ENCODE measurements around the gene DUSP7.

The DUSP7 gene

GRCh38 chr3:52094571-52095485 is 38.5 kb upstream of the DUSP7 start:
- TF ChIP-seq ZFX (IDR thresholded peaks at IDR 0.05; ENCODE audit: borderline replicate concordance), result no peak
- no peak overlapping the region for H3K27ac ChIP-seq

DNA sequence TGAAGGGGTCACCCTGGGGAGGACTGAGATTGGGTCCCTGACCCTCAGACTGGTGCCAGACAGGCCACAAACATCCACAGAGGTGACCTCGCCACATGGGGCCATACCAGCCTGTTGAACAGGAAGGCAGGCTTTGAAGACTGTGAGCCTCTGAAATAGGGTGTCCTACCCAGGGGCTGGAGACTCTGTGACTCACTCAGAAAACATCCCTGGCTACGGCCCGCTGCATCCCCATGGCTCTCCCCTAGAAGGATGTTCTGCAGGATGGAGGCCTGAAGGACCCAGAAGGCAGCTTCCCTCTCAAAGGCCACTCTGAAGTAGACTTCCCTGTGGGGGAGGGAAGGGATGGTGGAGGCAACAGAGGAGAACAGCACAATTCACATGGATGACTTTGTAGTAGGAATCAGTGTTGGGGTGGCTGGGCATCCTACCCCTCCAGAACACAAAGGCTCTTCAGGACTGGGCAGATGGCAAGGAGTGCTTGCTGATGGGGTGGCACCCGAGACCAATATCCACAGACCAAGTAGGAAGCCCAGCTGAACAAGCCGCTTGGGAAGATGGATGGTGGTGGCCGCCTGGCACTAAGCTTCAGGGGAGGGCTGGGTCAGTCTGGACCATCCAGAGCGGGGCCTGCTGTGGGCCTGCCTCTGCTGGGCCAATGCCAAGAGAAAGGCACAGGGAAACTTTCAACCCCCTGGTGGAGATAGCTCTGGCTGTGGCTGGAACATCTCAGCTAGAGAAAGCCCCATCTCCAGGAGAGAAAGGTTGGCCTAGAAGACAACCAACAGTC is 37.6 kb upstream of the DUSP7 start:
- TF ChIP-seq ZFX (IDR thresholded peaks at IDR 0.05; ENCODE audit: borderline replicate concordance), result no peak
- TF ChIP-seq, protein P1, sequence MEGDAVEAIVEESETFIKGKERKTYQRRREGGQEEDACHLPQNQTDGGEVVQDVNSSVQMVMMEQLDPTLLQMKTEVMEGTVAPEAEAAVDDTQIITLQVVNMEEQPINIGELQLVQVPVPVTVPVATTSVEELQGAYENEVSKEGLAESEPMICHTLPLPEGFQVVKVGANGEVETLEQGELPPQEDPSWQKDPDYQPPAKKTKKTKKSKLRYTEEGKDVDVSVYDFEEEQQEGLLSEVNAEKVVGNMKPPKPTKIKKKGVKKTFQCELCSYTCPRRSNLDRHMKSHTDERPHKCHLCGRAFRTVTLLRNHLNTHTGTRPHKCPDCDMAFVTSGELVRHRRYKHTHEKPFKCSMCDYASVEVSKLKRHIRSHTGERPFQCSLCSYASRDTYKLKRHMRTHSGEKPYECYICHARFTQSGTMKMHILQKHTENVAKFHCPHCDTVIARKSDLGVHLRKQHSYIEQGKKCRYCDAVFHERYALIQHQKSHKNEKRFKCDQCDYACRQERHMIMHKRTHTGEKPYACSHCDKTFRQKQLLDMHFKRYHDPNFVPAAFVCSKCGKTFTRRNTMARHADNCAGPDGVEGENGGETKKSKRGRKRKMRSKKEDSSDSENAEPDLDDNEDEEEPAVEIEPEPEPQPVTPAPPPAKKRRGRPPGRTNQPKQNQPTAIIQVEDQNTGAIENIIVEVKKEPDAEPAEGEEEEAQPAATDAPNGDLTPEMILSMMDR (IDR thresholded peaks at IDR 0.05), result no peak
- no peak overlapping the region for H3K27ac ChIP-seq

DNA sequence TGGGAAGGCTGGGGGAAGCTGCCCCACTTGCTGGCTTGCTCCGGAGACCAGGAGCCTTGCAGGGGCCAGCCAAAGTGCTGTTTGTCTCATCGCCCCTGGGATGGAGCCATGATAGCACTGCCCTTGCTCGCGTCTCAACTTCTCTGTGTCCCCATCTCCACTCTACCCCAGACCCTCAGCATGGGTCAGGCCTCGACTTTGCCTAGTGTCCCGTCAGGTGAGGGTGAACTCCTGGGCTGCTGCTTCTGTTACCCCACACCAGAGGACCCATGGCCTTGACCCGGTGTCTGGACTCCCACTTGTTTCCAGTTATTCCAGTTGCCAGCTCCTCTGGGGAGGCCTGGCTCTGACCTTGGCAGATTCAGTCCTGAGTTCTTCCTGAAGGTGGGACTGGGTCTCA is 36.5 kb upstream of the DUSP7 start:
- H3K27ac ChIP-seq, result no peak overlapping the region
- TF ChIP-seq, protein P1 (IDR thresholded peaks at IDR 0.05), result no peak
- TF ChIP-seq ZFX (IDR thresholded peaks at IDR 0.05; ENCODE audit: borderline replicate concordance), result no peak

- TF ChIP-seq, protein P1 (IDR thresholded peaks at IDR 0.05), result no peak
- TF ChIP-seq ZFX (IDR thresholded peaks at IDR 0.05; ENCODE audit: borderline replicate concordance), result no peak
Observed at GRCh38 chr3:52092271-52092660, 35.9 kb upstream of the DUSP7 start.

DNA sequence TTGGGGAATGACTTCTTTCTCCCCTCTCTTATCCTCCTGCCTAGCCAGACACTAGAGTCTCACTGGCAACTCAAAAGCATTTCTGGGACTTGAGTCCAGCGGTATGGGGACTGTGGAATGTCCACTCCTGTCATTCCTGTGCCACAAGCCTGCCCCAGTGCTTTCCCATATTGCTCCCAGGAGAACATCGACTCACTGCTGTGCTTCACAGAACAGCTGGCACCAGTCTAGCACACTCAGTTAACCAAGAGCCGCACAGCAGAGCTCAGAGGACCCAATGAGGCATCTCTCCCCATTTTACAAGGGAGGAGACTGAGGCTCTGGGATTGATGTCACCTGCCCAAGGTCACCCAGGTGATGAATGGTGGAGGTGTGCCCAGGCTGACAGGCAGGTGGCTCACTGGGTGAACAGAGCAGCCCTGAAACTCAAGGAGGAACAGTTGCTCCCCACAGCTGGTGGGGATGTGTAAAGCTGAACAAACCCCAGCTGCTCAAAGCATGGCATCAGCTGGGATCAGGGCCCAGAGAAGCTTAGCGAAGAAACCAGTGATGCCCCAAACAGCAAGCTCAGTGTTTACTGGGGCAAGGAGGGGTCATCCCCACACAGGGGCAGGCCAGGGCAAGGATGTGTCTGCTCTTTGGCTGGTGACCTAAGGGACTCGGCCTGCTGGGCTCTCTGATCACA is 35.4 kb upstream of the DUSP7 start:
- no peak overlapping the region for H3K27ac ChIP-seq
- no peak for TF ChIP-seq ZFX (IDR thresholded peaks at IDR 0.05; ENCODE audit: borderline replicate concordance)
- TF ChIP-seq, protein P1 (IDR thresholded peaks at IDR 0.05), result no peak

More at GRCh38 chr3:52092271-52092660, 35.9 kb upstream of the DUSP7 start:
- H3K27ac ChIP-seq, result no peak overlapping the region

DNA sequence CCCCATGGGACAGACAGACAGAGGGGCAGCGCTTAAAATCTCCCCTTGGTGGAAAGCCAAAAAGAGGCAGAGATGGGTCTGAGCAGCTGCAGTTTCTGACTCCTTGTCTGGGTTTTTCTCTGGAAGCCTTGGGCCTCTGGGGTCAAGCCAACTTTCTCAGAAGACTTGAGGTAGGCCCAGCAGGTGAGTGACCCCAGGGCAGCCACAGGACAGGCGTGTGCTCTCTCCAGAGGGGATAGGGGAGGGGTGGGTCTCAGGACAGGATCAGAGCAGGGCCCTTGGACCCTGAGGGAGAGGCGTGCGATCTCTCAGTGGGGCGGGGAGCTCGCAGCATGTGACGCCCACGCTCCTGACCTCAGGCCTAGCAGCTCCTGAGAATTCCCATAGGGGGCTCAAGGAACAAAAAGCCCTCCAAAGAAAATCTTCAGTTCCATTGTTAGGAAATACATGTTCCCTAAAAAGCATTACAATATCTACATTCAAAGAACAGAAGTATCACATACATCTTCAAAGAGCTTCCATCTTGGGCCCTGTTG is 34.6 kb upstream of the DUSP7 start:
- TF ChIP-seq, protein P1 (IDR thresholded peaks at IDR 0.05), result no peak
- no peak for TF ChIP-seq ZFX (IDR thresholded peaks at IDR 0.05; ENCODE audit: borderline replicate concordance)

More for the DNA sequence above, 34.6 kb upstream of the DUSP7 start:
- H3K27ac ChIP-seq, result no peak overlapping the region

Measured in 22Rv1 (cell line).